ENCODE results near the gene ZNF488. TPM values are rescaled to one million over a fixed set of nuclear protein-coding genes. Genes with fewer than 3 reads are reported as not detected.

ZNF488 gene
- total RNA-seq, 1 donor = 0.18 TPM

GRCh38 chr10:47349941-47350371 lies 34.1 kb downstream of the ZNF488 start:
- TF ChIP-seq CTCF (IDR thresholded peaks at IDR 0.05; ENCODE audit: insufficient read depth, low read length) = no peak
- DNase-seq (ENCODE audit: low read depth) = no peak
- H3K4me3 ChIP-seq (ENCODE audit: low read depth, low read length) = no peak overlapping the region

GRCh38 chr10:47349516-47349915 lies 34.6 kb downstream of the ZNF488 start:
- TF ChIP-seq CTCF (IDR thresholded peaks at IDR 0.05; ENCODE audit: insufficient read depth, low read length) = no peak
- no peak for DNase-seq (ENCODE audit: low read depth)
- no peak overlapping the region for H3K4me3 ChIP-seq (ENCODE audit: low read depth, low read length)

GRCh38 chr10:47348661-47349470 lies 35.2 kb downstream of the ZNF488 start:
- DNase-seq (ENCODE audit: low read depth) = no peak
- no peak for TF ChIP-seq CTCF (IDR thresholded peaks at IDR 0.05; ENCODE audit: insufficient read depth, low read length)
- H3K4me3 ChIP-seq (ENCODE audit: low read depth, low read length) = no peak overlapping the region

- no peak for TF ChIP-seq CTCF (IDR thresholded peaks at IDR 0.05; ENCODE audit: insufficient read depth, low read length)
- no peak for DNase-seq (ENCODE audit: low read depth)
- H3K4me3 ChIP-seq (ENCODE audit: low read depth, low read length) = no peak within 1 kb of the TSS
Observed at GRCh38 chr10:47348138-47348651, 35.9 kb downstream of the ZNF488 start, which contains the start of gene RBP3. TSS of gene RBP3 (plus strand) at chr10:47348363. CDS start at chr10:47348485, 122 bp downstream.

GRCh38 chr10:47347303-47347675 lies 36.8 kb downstream of the ZNF488 start:
- no peak overlapping the region for H3K4me3 ChIP-seq (ENCODE audit: low read depth, low read length)
- DNase-seq (ENCODE audit: low read depth) = no peak
- no peak for TF ChIP-seq CTCF (IDR thresholded peaks at IDR 0.05; ENCODE audit: insufficient read depth, low read length)

- DNase-seq (ENCODE audit: low read depth) = no peak
- no peak overlapping the region for H3K4me3 ChIP-seq (ENCODE audit: low read depth, low read length)
- no peak for TF ChIP-seq CTCF (IDR thresholded peaks at IDR 0.05; ENCODE audit: insufficient read depth, low read length)
Observed at GRCh38 chr10:47346581-47347302, 37.4 kb downstream of the ZNF488 start.
